PFSK-1 (cell line): Measurements from ENCODE around the gene CTAGE1.

Experiments
- POLR2AphosphoS5 ChIP-seq: IDR thresholded peaks from 2 replicates; pipeline ENCODE4 v1.6.1; 2012; ENCODE audit warnings: low read depth, mild to moderate bottlenecking, control low read depth, low read length, moderate library complexity
- SIN3A ChIP-seq: IDR thresholded peaks from 2 replicates; pipeline ENCODE4 v1.6.1; 2012; ENCODE audit warnings: mild to moderate bottlenecking, low read length, moderate library complexity, borderline replicate concordance; ENCODE audit not compliant: insufficient read depth
- TAF1 ChIP-seq: IDR thresholded peaks from 2 replicates; pipeline ENCODE4 v1.6.1; 2012; ENCODE audit warnings: low read length, control low read depth, borderline replicate concordance; ENCODE audit not compliant: insufficient read depth
- TF ChIP-seq, protein P1 (sequence below), 2 experiments: IDR thresholded peaks; 2 replicates each; pipeline versions ENCODE4 v1.6.1 to v1.8.0; 2011 to 2012; ENCODE audit warnings: low read depth in 2 of 2, low read length in 2 of 2, control low read depth in 1 of 2, inconsistent platforms in 1 of 2, mild to moderate bottlenecking in 1 of 2, moderate library complexity in 1 of 2; ENCODE audit not compliant: insufficient read depth in 1 of 2

DNA sequence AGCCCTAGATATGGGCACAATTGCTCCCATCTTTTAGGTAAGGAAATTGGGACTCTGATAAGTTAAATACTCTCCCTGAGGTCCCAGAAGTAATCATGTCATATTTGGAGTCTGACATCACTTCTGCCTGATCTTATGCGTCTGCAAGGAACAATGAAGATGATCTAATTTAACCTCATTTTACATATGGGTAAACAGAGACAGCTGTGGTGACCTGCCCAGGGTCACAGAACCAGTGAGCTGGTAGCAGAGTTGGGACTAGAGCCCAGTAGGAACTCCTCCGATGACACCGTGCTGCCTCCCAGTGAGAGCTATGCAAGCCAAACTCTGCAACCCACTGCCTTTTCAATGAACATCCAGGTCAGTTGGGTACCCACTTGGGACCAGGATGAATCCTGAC lies 17.8 kb downstream of the CTAGE1 start:
- TF ChIP-seq POLR2AphosphoS5 (no peak), TAF1 (no peak), SIN3A (no peak)
- TF ChIP-seq, protein P1, sequence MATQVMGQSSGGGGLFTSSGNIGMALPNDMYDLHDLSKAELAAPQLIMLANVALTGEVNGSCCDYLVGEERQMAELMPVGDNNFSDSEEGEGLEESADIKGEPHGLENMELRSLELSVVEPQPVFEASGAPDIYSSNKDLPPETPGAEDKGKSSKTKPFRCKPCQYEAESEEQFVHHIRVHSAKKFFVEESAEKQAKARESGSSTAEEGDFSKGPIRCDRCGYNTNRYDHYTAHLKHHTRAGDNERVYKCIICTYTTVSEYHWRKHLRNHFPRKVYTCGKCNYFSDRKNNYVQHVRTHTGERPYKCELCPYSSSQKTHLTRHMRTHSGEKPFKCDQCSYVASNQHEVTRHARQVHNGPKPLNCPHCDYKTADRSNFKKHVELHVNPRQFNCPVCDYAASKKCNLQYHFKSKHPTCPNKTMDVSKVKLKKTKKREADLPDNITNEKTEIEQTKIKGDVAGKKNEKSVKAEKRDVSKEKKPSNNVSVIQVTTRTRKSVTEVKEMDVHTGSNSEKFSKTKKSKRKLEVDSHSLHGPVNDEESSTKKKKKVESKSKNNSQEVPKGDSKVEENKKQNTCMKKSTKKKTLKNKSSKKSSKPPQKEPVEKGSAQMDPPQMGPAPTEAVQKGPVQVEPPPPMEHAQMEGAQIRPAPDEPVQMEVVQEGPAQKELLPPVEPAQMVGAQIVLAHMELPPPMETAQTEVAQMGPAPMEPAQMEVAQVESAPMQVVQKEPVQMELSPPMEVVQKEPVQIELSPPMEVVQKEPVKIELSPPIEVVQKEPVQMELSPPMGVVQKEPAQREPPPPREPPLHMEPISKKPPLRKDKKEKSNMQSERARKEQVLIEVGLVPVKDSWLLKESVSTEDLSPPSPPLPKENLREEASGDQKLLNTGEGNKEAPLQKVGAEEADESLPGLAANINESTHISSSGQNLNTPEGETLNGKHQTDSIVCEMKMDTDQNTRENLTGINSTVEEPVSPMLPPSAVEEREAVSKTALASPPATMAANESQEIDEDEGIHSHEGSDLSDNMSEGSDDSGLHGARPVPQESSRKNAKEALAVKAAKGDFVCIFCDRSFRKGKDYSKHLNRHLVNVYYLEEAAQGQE (IDR thresholded peaks at IDR 0.05; ENCODE audit: insufficient read depth in 1 of 2, low read depth in 2 of 2, low read length in 2 of 2), result no peak
